Measurements from ENCODE around the gene CDH15.

The CDH15 gene

DNA sequence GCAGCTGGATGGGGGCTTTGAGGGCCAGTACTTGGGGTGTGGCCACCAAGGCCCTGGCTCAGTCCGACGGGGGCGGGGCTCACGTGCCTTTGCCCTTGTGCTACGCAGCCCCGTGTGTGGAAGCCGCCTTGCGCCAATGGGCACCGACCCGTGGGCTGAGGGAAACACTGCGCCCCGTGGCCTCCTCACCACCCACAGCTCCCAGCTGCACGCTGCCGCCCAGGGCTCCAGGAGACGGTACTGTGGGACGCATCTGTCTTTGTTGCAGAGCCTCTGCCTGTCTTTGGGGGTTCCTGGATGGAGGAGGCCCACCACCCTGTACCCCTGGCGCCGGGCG is 7.6 kb downstream of the CDH15 start:
- Histone ChIP-seq H3K27ac (no peak overlapping the region), H3K27me3 (ENCODE audit: insufficient read depth, low read depth, severe bottlenecking) (no peaks in the 10 kb centered on the region), H3K36me3 (no peaks in the 10 kb centered on the region), H3K9me3 (ENCODE audit: severe bottlenecking) (no peaks in the 10 kb centered on the region), H3K4me3 (ENCODE audit: low read depth, low read length) (no peak overlapping the region)
- DNase-seq: no peak
- TF ChIP-seq, protein P1, sequence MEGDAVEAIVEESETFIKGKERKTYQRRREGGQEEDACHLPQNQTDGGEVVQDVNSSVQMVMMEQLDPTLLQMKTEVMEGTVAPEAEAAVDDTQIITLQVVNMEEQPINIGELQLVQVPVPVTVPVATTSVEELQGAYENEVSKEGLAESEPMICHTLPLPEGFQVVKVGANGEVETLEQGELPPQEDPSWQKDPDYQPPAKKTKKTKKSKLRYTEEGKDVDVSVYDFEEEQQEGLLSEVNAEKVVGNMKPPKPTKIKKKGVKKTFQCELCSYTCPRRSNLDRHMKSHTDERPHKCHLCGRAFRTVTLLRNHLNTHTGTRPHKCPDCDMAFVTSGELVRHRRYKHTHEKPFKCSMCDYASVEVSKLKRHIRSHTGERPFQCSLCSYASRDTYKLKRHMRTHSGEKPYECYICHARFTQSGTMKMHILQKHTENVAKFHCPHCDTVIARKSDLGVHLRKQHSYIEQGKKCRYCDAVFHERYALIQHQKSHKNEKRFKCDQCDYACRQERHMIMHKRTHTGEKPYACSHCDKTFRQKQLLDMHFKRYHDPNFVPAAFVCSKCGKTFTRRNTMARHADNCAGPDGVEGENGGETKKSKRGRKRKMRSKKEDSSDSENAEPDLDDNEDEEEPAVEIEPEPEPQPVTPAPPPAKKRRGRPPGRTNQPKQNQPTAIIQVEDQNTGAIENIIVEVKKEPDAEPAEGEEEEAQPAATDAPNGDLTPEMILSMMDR (IDR thresholded peaks at IDR 0.05; ENCODE audit: low read depth, low read length): no peak

- no peaks in the 10 kb centered on the region for H3K36me3 ChIP-seq
- TF ChIP-seq, protein P1 (IDR thresholded peaks at IDR 0.05; ENCODE audit: low read depth, low read length): no peak
These were observed 8.2 kb downstream of the CDH15 start for GRCh38 chr16:89179656-89180315.

DNA sequence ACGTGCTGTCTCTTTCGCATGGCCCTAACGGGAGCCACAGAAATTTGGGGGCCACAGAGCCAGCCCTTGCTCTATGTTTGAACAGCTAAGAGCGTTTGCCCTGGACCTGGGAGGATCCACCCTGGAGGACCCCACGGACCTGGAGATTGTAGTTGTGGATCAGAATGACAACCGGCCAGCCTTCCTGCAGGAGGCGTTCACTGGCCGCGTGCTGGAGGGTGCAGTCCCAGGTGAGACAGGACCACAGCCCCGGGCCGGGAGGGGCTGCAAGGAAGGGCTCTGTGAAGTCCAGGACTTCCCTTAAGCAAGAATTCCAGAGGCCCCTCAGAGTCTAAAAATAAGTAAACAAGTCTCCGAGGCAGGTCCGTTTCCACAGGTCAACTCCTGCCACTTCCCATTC is 11.9 kb downstream of the CDH15 start:
- H3K27ac ChIP-seq: no peak overlapping the region
- TF ChIP-seq, protein P1 (IDR thresholded peaks at IDR 0.05; ENCODE audit: low read depth, low read length): no peak
- H3K9me3 ChIP-seq (ENCODE audit: severe bottlenecking): no peaks in the 10 kb centered on the region
- no peaks in the 10 kb centered on the region for H3K27me3 ChIP-seq (ENCODE audit: insufficient read depth, low read depth, severe bottlenecking)
- no peak for DNase-seq
- H3K4me3 ChIP-seq (ENCODE audit: low read depth, low read length): no peak overlapping the region
- H3K36me3 ChIP-seq: no peaks in the 10 kb centered on the region

More at GRCh38 chr16:89179656-89180315, 8.2 kb downstream of the CDH15 start:
- no peaks in the 10 kb centered on the region for H3K9me3 ChIP-seq (ENCODE audit: severe bottlenecking)
- H3K4me3 ChIP-seq (ENCODE audit: low read depth, low read length): no peak overlapping the region
- no peaks in the 10 kb centered on the region for H3K27me3 ChIP-seq (ENCODE audit: insufficient read depth, low read depth, severe bottlenecking)
- H3K27ac ChIP-seq: no peak overlapping the region
- DNase-seq: no peak

DNA sequence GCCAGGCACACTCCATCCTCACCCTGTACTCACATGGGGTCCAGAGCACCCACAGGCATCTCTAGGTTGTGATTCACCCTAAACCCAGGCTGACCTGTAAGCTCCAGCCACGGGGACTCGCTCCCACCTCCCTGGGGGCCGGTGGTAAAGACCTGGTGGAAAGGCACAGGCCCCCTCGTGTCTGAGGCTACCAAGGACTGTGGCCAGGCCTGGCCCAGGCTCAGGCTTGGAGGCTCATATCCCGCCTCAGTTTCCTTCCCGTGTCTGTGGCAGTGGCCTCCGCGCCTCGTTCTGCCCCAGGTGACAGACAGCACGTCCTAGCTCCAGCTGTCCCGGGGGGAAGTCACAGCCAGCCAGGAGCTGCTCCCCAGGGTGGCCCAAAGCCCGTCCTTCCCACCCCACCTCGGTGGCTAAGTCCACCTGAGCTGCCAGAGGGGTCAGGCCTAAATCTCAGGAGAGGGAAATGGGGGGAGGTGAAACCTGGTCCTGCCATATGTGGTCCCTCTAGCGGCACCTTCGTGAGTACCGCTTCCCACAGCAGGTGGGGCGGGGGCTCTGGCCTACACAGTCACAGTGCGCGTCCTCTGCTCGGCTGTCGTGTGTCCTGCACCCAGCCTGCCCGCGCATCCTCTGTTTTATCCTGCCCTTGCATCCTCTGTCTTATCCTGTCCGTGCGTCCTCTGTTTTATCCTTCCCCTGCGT is 12.6 kb downstream of the CDH15 start:
- no peaks in the 10 kb centered on the region for H3K9me3 ChIP-seq (ENCODE audit: severe bottlenecking)
- H3K4me3 ChIP-seq (ENCODE audit: low read depth, low read length): no peak overlapping the region
- TF ChIP-seq, protein P1 (IDR thresholded peaks at IDR 0.05; ENCODE audit: low read depth, low read length): peak; percentile 46
- H3K27ac ChIP-seq: no peak overlapping the region
- peak; percentile 41 for DNase-seq
- no peaks in the 10 kb centered on the region for H3K27me3 ChIP-seq (ENCODE audit: insufficient read depth, low read depth, severe bottlenecking)
- no peaks in the 10 kb centered on the region for H3K36me3 ChIP-seq

- TF ChIP-seq, protein P1 (IDR thresholded peaks at IDR 0.05; ENCODE audit: low read depth, low read length): no peak
These were observed 13.1 kb downstream of the CDH15 start for GRCh38 chr16:89184677-89184932.

More at GRCh38 chr16:89184677-89184932, 13.1 kb downstream of the CDH15 start:
- no peaks in the 10 kb centered on the region for H3K27me3 ChIP-seq (ENCODE audit: insufficient read depth, low read depth, severe bottlenecking)
- H3K36me3 ChIP-seq: no peaks in the 10 kb centered on the region
- no peak overlapping the region for H3K27ac ChIP-seq
- DNase-seq: no peak
- H3K4me3 ChIP-seq (ENCODE audit: low read depth, low read length): no peak overlapping the region
- H3K9me3 ChIP-seq (ENCODE audit: severe bottlenecking): no peaks in the 10 kb centered on the region
